SK-N-SH treated with all-trans-retinoic acid at 6 μM for 48 hours (cell line): ENCODE results near the gene ATRN.

ENCODE experiments used
- BACH2 ChIP-seq: fragments of 250-450 bp; sonication (Bioruptor Pico); IDR thresholded peaks from 2 replicates; pipeline ENCODE4 v1.9.0; 2021; ENCODE audit warnings: mild to moderate bottlenecking, borderline replicate concordance
- CREB5 ChIP-seq: fragments of 250-450 bp; sonication (Bioruptor Pico); IDR thresholded peaks from 2 replicates; pipeline ENCODE4 v1.5.1; 2020; ENCODE audit warnings: low read depth, mild to moderate bottlenecking, moderate library complexity
- CSDC2 ChIP-seq: fragments of 250-450 bp; sonication (Bioruptor Pico); IDR thresholded peaks from 2 replicates; pipeline ENCODE4 v1.5.0; 2020; ENCODE audit warnings: mild to moderate bottlenecking, moderate library complexity
- ESRRG ChIP-seq: fragments of 250-450 bp; sonication (Bioruptor Pico); IDR thresholded peaks from 2 replicates; pipeline ENCODE4 v1.6.1; 2021; ENCODE audit warnings: mild to moderate bottlenecking
- GLIS3 ChIP-seq: fragments of 250-450 bp; sonication (Bioruptor Pico); IDR thresholded peaks from 2 replicates; pipeline ENCODE4 v1.5.0; 2020; ENCODE audit warnings: mild to moderate bottlenecking, moderate library complexity
- PATZ1 ChIP-seq: fragments of 250-450 bp; sonication (Bioruptor Pico); IDR thresholded peaks from 2 replicates; pipeline ENCODE4 v1.8.0; 2020; ENCODE audit warnings: mild to moderate bottlenecking, moderate library complexity, borderline replicate concordance
- POU6F1 ChIP-seq: fragments of 250-450 bp; sonication (Bioruptor Pico); IDR thresholded peaks from 2 replicates; pipeline ENCODE4 v1.8.0; 2021; ENCODE audit warnings: low read depth, mild to moderate bottlenecking, moderate library complexity, borderline replicate concordance
- RARB ChIP-seq: fragments of 250-450 bp; sonication (Bioruptor Pico); IDR thresholded peaks from 2 replicates; pipeline ENCODE4 v1.8.0; 2021; ENCODE audit warnings: mild to moderate bottlenecking, moderate library complexity
- ZFP3 ChIP-seq: fragments of 250-450 bp; sonication (Bioruptor Pico); IDR thresholded peaks from 2 replicates; pipeline ENCODE4 v1.5.0; 2020; ENCODE audit warnings: mild to moderate bottlenecking, moderate library complexity
- ZFP30 ChIP-seq: fragments of 450-650 bp; formaldehyde crosslinking; IDR thresholded peaks from 2 replicates; pipeline ENCODE4 v1.5.0; 2022; ENCODE audit warnings: mild to moderate bottlenecking, moderate library complexity
- ZNF8 ChIP-seq: fragments of 450-650 bp; formaldehyde crosslinking; IDR thresholded peaks from 2 replicates; pipeline ENCODE4 v1.5.0; 2020; ENCODE audit warnings: mild to moderate bottlenecking, moderate library complexity

- no peak for TF ChIP-seq ZFP3 (CRISPR knock-in tag)
- TF ChIP-seq ZFP30 (CRISPR knock-in tag): no peak
- no peak for TF ChIP-seq RARB (CRISPR knock-in tag)
- no peak for TF ChIP-seq CREB5
- no peak for TF ChIP-seq GLIS3
- no peak for TF ChIP-seq ESRRG
- no peak for TF ChIP-seq CSDC2 (CRISPR knock-in tag)
- no peak for TF ChIP-seq POU6F1
- no peak for TF ChIP-seq PATZ1
- no peak for TF ChIP-seq ZNF8 (CRISPR knock-in tag)
- TF ChIP-seq BACH2 (CRISPR knock-in tag): no peak
Measured at GRCh38 chr20:3645309-3646066, 174.7 kb downstream of the ATRN start.
